Common myeloid progenitor, CD34-positive (primary cell): Measurements from ENCODE around the gene SUN1.

Experiments
- CTCF ChIA-PET: fragments of 350-600 bp; sonication (Branson Sonifier 250); formaldehyde crosslinking; loops from one replicate; lab custom pipeline; 2021; ENCODE audit warnings: antibody characterized with exemption; lab: Charles Lee
- POLR2A ChIA-PET: fragments of 350-600 bp; sonication (Branson Sonifier 250); formaldehyde crosslinking; loops from one replicate; lab custom pipeline; 2021; ENCODE audit warnings: antibody characterized with exemption; lab: Charles Lee
- DNase-seq, 3 donors: peaks; one replicate each; pipeline versions ENCODE4 v3.0.0 to v3.0.0-alpha.2; 2013
- H3K27ac ChIP-seq, 2 experiments: 1 replicate in 1 of 2; 2 replicates in 1 of 2; pipeline ENCODE4 v1.7.0; 2013; ENCODE audit warnings: inconsistent platforms in 2 of 2, low read length in 2 of 2, mild to moderate bottlenecking in 2 of 2, low read depth in 1 of 2, moderate library complexity in 1 of 2; ENCODE audit not compliant: severe bottlenecking in 2 of 2, insufficient read depth in 1 of 2, poor library complexity in 1 of 2
- H3K27me3 ChIP-seq, 5 experiments: replicated peaks in 2 of 5; 1 replicate in 3 of 5; 2 replicates in 2 of 5; pipeline versions ENCODE4 v1.6.1 to v1.7.0; 2013; ENCODE audit warnings: low read length in 4 of 5, mild to moderate bottlenecking in 2 of 5, moderate library complexity in 2 of 5, inconsistent platforms in 1 of 5; ENCODE audit not compliant: insufficient read depth in 5 of 5, control insufficient read depth in 4 of 5
- H3K36me3 ChIP-seq, 4 experiments: 1 replicate in 2 of 4; 2 replicates in 2 of 4; pipeline versions ENCODE4 v1.6.1 to v1.7.0; 2013; ENCODE audit warnings: low read length in 3 of 4, control low read depth in 1 of 4, mild to moderate bottlenecking in 1 of 4; ENCODE audit not compliant: control insufficient read depth in 4 of 4, insufficient read depth in 4 of 4
- H3K4me1 ChIP-seq, 4 experiments: 1 replicate in 3 of 4; 2 replicates in 1 of 4; pipeline versions ENCODE4 v1.6.1 to v1.7.1; 2013; ENCODE audit warnings: low read length in 3 of 4, mild to moderate bottlenecking in 3 of 4, control low read depth in 1 of 4, inconsistent platforms in 1 of 4, moderate library complexity in 1 of 4; ENCODE audit not compliant: control insufficient read depth in 4 of 4, insufficient read depth in 4 of 4; ENCODE audit errors: control extremely low read depth in 1 of 4
- H3K4me3 ChIP-seq, 7 experiments: 1 replicate in 4 of 7; 2 replicates in 3 of 7; pipeline versions ENCODE4 v1.5.1 to v1.7.0; 2013; ENCODE audit warnings: mild to moderate bottlenecking in 7 of 7, low read length in 6 of 7, moderate library complexity in 6 of 7, inconsistent platforms in 2 of 7, low read depth in 2 of 7, control low read depth in 1 of 7; ENCODE audit not compliant: insufficient read depth in 4 of 7, control insufficient read depth in 1 of 7; ENCODE audit errors: extremely low read depth in 1 of 7
- H3K9me3 ChIP-seq, 5 experiments: 1 replicate in 4 of 5; 2 replicates in 1 of 5; pipeline versions ENCODE4 v1.6.1 to v1.7.1; 2013; ENCODE audit warnings: low read length in 4 of 5, mild to moderate bottlenecking in 2 of 5, inconsistent platforms in 1 of 5, low read depth in 1 of 5, moderate library complexity in 1 of 5; ENCODE audit not compliant: control insufficient read depth in 4 of 5, insufficient read depth in 2 of 5; ENCODE audit errors: control extremely low read depth in 1 of 5
- WGBS: methylation state at CpG from one replicate; pipeline ENCODE4 v1.1.5; 2013; ENCODE audit not compliant: insufficient coverage; 5-methylcytosine and 5-hydroxymethylcytosine counted together

SUN1 gene

GRCh38 chr7:842431-843031, 10.3 kb downstream of the SUN1 start:
- POLR2A ChIA-PET = no interaction called here
- 99% methylated on average over 6 of the region's 8 CpGs for WGBS
- H3K9me3 ChIP-seq = peaks cover 0 to 2% (median 0%) of the 10 kb centered on the region in 5 experiments

GRCh38 chr7:843230-843629, 11.0 kb downstream of the SUN1 start:
- ChIA-PET POLR2A (no interaction called here), CTCF (interaction anchor here (2.1 kb wide), 1 partner anchor 10 kb away, joined by 4 read pairs; no protein-coding TSS in a partner anchor)
- Histone ChIP-seq H3K9me3 (peaks cover 0 to 5% (median 0%) of the 10 kb centered on the region in 5 experiments), H3K36me3 (peaks cover 6 to 59% (median 38%) of the 10 kb centered on the region in 4 experiments), H3K27ac (no peak overlapping the region), H3K27me3 (no peaks in the 10 kb centered on the region), H3K4me3 (no peak overlapping the region), H3K4me1 (no peaks in the 10 kb centered on the region)
- DNase-seq = no peak
- WGBS = 97% methylated on average over 16 of the region's 17 CpGs

More at GRCh38 chr7:842431-843031, 10.3 kb downstream of the SUN1 start:
- CTCF ChIA-PET = interaction anchor here (2.1 kb wide), 1 partner anchor 9 kb away, joined by 4 read pairs; no protein-coding TSS in a partner anchor
- Histone ChIP-seq H3K4me1 (no peaks in the 10 kb centered on the region), H3K4me3 (no peak overlapping the region), H3K27ac (no peak overlapping the region), H3K27me3 (no peaks in the 10 kb centered on the region), H3K36me3 (peaks cover 6 to 56% (median 37%) of the 10 kb centered on the region in 4 experiments)
- peak in 2 of 3 donors; percentile 17 to 20 for DNase-seq

- WGBS = 92% methylated on average over 14 of the region's 14 CpGs
- ChIA-PET CTCF (interaction anchor here (1.0 to 2.1 kb wide), 2 partner anchors 8 to 11 kb away, joined by 3 to 4 read pairs; no protein-coding TSS in a partner anchor), POLR2A (no interaction called here)
- Histone ChIP-seq H3K27me3 (no peaks in the 10 kb centered on the region), H3K4me3 (no peak overlapping the region), H3K27ac (no peak overlapping the region), H3K4me1 (no peaks in the 10 kb centered on the region), H3K9me3 (peaks cover 0 to 5% (median 2%) of the 10 kb centered on the region in 5 experiments), H3K36me3 (peaks cover 8 to 55% (median 37%) of the 10 kb centered on the region in 4 experiments)
- DNase-seq = no peak
Observed at GRCh38 chr7:844043-844442, 11.8 kb downstream of the SUN1 start.

- 100% methylated on average over 9 of the region's 15 CpGs for WGBS
- DNase-seq = no peak
- peaks cover 10 to 56% (median 40%) of the 10 kb centered on the region in 4 experiments for H3K36me3 ChIP-seq
- CTCF ChIA-PET = interaction anchor here (1.0 kb wide), 1 partner anchor 8 kb away, joined by 3 read pairs; no protein-coding TSS in a partner anchor
- no peak overlapping the region for H3K4me3 ChIP-seq
- H3K4me1 ChIP-seq = no peaks in the 10 kb centered on the region
- H3K9me3 ChIP-seq = peaks cover 0 to 5% (median 2%) of the 10 kb centered on the region in 5 experiments
- POLR2A ChIA-PET = no interaction called here
- H3K27ac ChIP-seq = no peak overlapping the region
- no peaks in the 10 kb centered on the region for H3K27me3 ChIP-seq
Observed at GRCh38 chr7:844514-844913, 12.2 kb downstream of the SUN1 start.

GRCh38 chr7:845091-845490, 12.8 kb downstream of the SUN1 start:
- 96% methylated on average over 14 of the region's 22 CpGs for WGBS
- no peak overlapping the region for H3K27ac ChIP-seq
- H3K27me3 ChIP-seq = no peaks in the 10 kb centered on the region
- ChIA-PET POLR2A (no interaction called here), CTCF (interaction anchor here (1.0 kb wide), 1 partner anchor 9 kb away, joined by 3 read pairs; no protein-coding TSS in a partner anchor)
- peaks cover 0 to 5% (median 2%) of the 10 kb centered on the region in 5 experiments for H3K9me3 ChIP-seq
- H3K4me1 ChIP-seq = no peaks in the 10 kb centered on the region
- DNase-seq = no peak
- peaks cover 7 to 56% (median 42%) of the 10 kb centered on the region in 4 experiments for H3K36me3 ChIP-seq
- H3K4me3 ChIP-seq = no peak overlapping the region

- WGBS = 100% methylated on average over 10 of the region's 11 CpGs
- peaks cover 7 to 53% (median 39%) of the 10 kb centered on the region in 4 experiments for H3K36me3 ChIP-seq
- no peak overlapping the region for H3K4me3 ChIP-seq
- ChIA-PET CTCF (interaction anchor here (1.1 to 1.4 kb wide), 2 partner anchors 12 to 30 kb away, joined by 4 read pairs; no protein-coding TSS in a partner anchor), POLR2A (no interaction called here)
- no peak for DNase-seq
- no peaks in the 10 kb centered on the region for H3K4me1 ChIP-seq
- H3K27me3 ChIP-seq = no peaks in the 10 kb centered on the region
- no peak overlapping the region for H3K27ac ChIP-seq
- H3K9me3 ChIP-seq = peaks cover 0 to 5% (median 2%) of the 10 kb centered on the region in 5 experiments
Observed at GRCh38 chr7:845731-846130, 13.5 kb downstream of the SUN1 start.
